Measurements from ENCODE around the gene OSBPL6. TPM values are rescaled to one million over a fixed set of nuclear protein-coding genes. Genes with fewer than 3 reads are reported as not detected.

OSBPL6 gene
- total RNA-seq: 5.5 and 7.6 TPM in 2 replicates

GRCh38 chr2:178193823-178194599 lies at the start of gene OSBPL6:
OSBPL6 (plus strand) TSS chr2:178194512; CDS start chr2:178306185, 111,673 bp downstream.

DNA sequence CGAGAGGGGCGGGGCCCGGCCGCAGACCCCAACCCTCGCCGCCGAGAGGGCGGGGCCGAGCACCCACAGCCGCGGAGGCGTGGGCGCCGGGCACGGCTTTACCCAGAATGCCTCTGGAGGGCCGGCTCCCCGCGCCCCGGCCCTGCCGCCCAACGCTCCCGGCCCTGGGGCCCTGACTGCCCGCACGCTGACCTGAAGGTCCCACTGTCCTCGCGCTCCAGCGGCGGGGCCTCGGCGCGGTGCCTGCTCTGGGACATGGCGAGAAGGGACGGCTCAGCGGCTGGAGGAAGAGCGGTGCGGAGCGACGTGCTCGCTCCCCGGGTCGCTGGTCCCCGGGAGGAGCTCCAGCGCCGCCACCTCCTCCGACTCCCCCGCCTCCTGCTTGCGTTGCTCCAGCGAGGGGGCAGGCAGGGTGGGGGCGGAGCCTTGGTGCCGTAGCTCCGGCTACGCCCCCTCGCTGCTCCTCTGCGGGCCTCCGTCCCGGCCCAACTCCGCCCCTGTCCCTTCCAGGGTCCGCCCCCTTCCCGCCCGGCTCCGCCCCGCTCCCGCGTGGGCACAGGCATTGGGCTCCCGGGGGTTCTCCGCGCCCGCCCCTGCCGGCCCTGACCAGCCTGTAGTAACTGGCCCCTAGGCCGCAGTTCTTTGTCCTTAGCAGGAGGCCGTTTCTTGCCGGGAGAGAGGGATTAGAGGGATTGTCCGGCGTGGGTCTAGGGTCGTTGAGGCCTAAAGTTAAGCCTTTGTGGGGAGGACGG lies 256.6 kb downstream of the OSBPL6 start, which contains the start of the genes PJVK and PRKRA:
Gene PJVK, plus strand, starts transcription at position 605 of the 752 bp plus-strand sequence. CDS start 2,032 bp downstream, outside the sequence.
Gene PRKRA, minus strand, starts transcription at position 402 of the 752 bp plus-strand sequence. Its CDS starts 145 bp downstream, at position 257.

Other genes with a start within 250 kb of the OSBPL6 start
- under 0.01 and 0.36 TPM in 2 replicates for gene PDE11A, start 121.7 kb upstream of the OSBPL6 start, total RNA-seq
- 18.5 and 19.7 TPM in 2 replicates for gene RBM45, start 82.1 kb upstream of the OSBPL6 start, total RNA-seq

Data from hair follicle dermal papilla cell (primary cell).